Tibial artery (tissue), 4 donors: ENCODE measurements around the gene CD58.

Experiments
- DNase-seq, 2 donors: peaks; one replicate each; pipeline ENCODE4 v3.0.0-alpha.2; 2019
- H3K27ac ChIP-seq, 2 donors: fragments of 200-600 bp; sonication (generic) in 1 of 2; 1 replicate in 1 of 2; 2 replicates in 1 of 2; pipeline ENCODE4 v1.5.1; 2018 to 2019; ENCODE audit warnings: mild to moderate bottlenecking in 1 of 2
- H3K27me3 ChIP-seq, 2 donors: fragments of 200-600 bp; sonication (generic) in 1 of 2; one replicate each; pipeline versions ENCODE4 v1.5.1 to v1.6.0; 2016 to 2019
- H3K36me3 ChIP-seq, 3 donors: fragments of 200-600 bp; sonication (generic) in 2 of 3; one replicate each; pipeline ENCODE4 v1.5.1; 2016 to 2019; ENCODE audit warnings: mild to moderate bottlenecking in 2 of 3
- H3K4me1 ChIP-seq, 4 donors: fragments of 200-600 bp; sonication (generic) in 2 of 4; 1 replicate in 3 of 4; 2 replicates in 1 of 4; pipeline ENCODE4 v1.5.1; 2016 to 2019
- H3K4me3 ChIP-seq, 2 donors: fragments of 200-600 bp; sonication (generic) in 1 of 2; 1 replicate in 1 of 2; 2 replicates in 1 of 2; pipeline ENCODE4 v1.5.1; 2018 to 2019; ENCODE audit warnings: mild to moderate bottlenecking in 2 of 2
- H3K9me3 ChIP-seq, 3 donors: fragments of 200-600 bp; sonication (generic) in 1 of 3; one replicate each; pipeline ENCODE4 v1.5.1; 2016 to 2019
- CTCF ChIP-seq, 2 experiments: fragments of 200-600 bp in 1 of 2; fragments of 450-650 bp in 1 of 2; IDR thresholded peaks; one replicate each; pipeline ENCODE4 v1.5.1; 2017 to 2019; ENCODE audit warnings: antibody characterized with exemption in 2 of 2, mild to moderate bottlenecking in 1 of 2, moderate library complexity in 1 of 2
- intact Hi-C: fragments of 100-400 bp; cut with DNase I; formaldehyde crosslinking; loops from one replicate; pipeline ENCODE4 v1.15.0; 2023; ENCODE audit warnings: low total_unique reads

CD58 gene

GRCh38 chr1:116586741-116587143 lies 15.9 kb upstream of the CD58 start:
- no peak overlapping the region for H3K4me3 ChIP-seq

GRCh38 chr1:116585886-116586285 lies 15.1 kb upstream of the CD58 start:
- peaks cover 0 to 12% (median 0%) of the 10 kb centered on the region in 3 donors for H3K36me3 ChIP-seq
- no peaks in the 10 kb centered on the region for H3K4me1 ChIP-seq
- no peaks in the 10 kb centered on the region for H3K27me3 ChIP-seq
- H3K4me3 ChIP-seq, result no peak overlapping the region
- no peaks in the 10 kb centered on the region for H3K9me3 ChIP-seq
- DNase-seq, result no peak
- no peak for TF ChIP-seq CTCF (IDR thresholded peaks at IDR 0.05)
- intact Hi-C loops, result no loop called here
- no peak overlapping the region for H3K27ac ChIP-seq

More at GRCh38 chr1:116586741-116587143, 15.9 kb upstream of the CD58 start:
- no peak for DNase-seq
- Histone ChIP-seq H3K9me3 (no peaks in the 10 kb centered on the region), H3K36me3 (peaks cover 0 to 12% (median 0%) of the 10 kb centered on the region in 3 donors), H3K27me3 (no peaks in the 10 kb centered on the region), H3K27ac (no peak overlapping the region), H3K4me1 (no peaks in the 10 kb centered on the region)
- intact Hi-C loops, result no loop called here
- no peak for TF ChIP-seq CTCF (IDR thresholded peaks at IDR 0.05)

GRCh38 chr1:116581323-116581885 lies 10.6 kb upstream of the CD58 start:
- Histone ChIP-seq H3K4me3 (no peak overlapping the region), H3K27me3 (no peaks in the 10 kb centered on the region), H3K9me3 (no peaks in the 10 kb centered on the region), H3K4me1 (no peaks in the 10 kb centered on the region), H3K36me3 (peaks cover 0 to 12% (median 0%) of the 10 kb centered on the region in 3 donors), H3K27ac (no peak overlapping the region)
- intact Hi-C loops, result no loop called here
- no peak for TF ChIP-seq CTCF (IDR thresholded peaks at IDR 0.05)
- DNase-seq, result no peak

GRCh38 chr1:116580446-116581322 lies 9.9 kb upstream of the CD58 start:
- no peaks in the 10 kb centered on the region for H3K27me3 ChIP-seq
- peaks cover 0 to 12% (median 0%) of the 10 kb centered on the region in 3 donors for H3K36me3 ChIP-seq
- H3K4me1 ChIP-seq, result no peaks in the 10 kb centered on the region
- intact Hi-C loops, result no loop called here
- H3K9me3 ChIP-seq, result no peaks in the 10 kb centered on the region
- no peak overlapping the region for H3K4me3 ChIP-seq
- TF ChIP-seq CTCF (IDR thresholded peaks at IDR 0.05), result no peak
- no peak overlapping the region for H3K27ac ChIP-seq
- no peak for DNase-seq

GRCh38 chr1:116579259-116579875 lies 8.5 kb upstream of the CD58 start:
- intact Hi-C loops, result no loop called here
- H3K9me3 ChIP-seq, result no peaks in the 10 kb centered on the region
- H3K27ac ChIP-seq, result no peak overlapping the region
- TF ChIP-seq CTCF (IDR thresholded peaks at IDR 0.05), result no peak
- peaks cover 0 to 3% (median 0%) of the 10 kb centered on the region in 4 donors for H3K4me1 ChIP-seq
- peaks cover 0 to 1% (median 0%) of the 10 kb centered on the region in 3 donors for H3K36me3 ChIP-seq
- H3K4me3 ChIP-seq, result no peak overlapping the region
- H3K27me3 ChIP-seq, result no peaks in the 10 kb centered on the region
- DNase-seq, result no peak
